ENCODE data around the gene SLC18A2.

DNA sequence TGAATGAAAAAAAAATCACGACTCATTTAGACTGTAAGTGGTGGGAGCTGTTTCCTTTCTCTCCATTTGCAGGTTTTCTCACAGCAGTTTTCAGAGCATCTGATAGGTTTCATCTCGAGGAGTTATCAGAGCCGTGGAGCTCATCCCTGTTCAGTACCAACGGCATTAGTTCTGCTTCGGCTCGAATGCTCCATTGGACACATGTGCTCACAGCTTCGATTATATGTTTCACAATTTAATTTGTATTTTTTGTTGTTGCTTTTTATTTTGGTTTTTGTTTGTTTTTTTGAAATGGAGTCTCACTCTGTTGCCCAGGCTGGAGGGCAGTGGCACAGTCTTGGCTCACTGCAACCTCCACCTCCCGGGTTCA, 1.5 kb downstream of the SLC18A2 start:
- TF ChIP-seq CTCF (conservative IDR thresholded peaks at IDR 0.05 in 1 of 2, IDR thresholded peaks at IDR 0.05 in 1 of 2; ENCODE audit: low read depth in 1 of 2, low read length in 2 of 2) (no peak), EZH2 (IDR thresholded peaks at IDR 0.05; ENCODE audit: low read length, missing control alignments) (no peak)

Measured in fibroblast of lung (primary cell).